Ishikawa (cell line): Measurements from ENCODE around the gene FAM3C.

Experiments
- CEBPB ChIP-seq: IDR thresholded peaks from 2 replicates; pipeline ENCODE4 v1.6.1; 2012
- CREB1 ChIP-seq: IDR thresholded peaks from 2 replicates; pipeline ENCODE4 v1.6.1; 2012; ENCODE audit warnings: low read depth
- EP300 ChIP-seq: IDR thresholded peaks from 2 replicates; pipeline ENCODE4 v1.6.1; 2012; ENCODE audit warnings: borderline replicate concordance
- FOXM1 ChIP-seq: IDR thresholded peaks from 2 replicates; pipeline ENCODE4 v1.6.1; 2012; ENCODE audit warnings: low read depth, borderline replicate concordance
- MAX ChIP-seq: IDR thresholded peaks from 2 replicates; pipeline ENCODE4 v1.6.1; 2012
- NFIC ChIP-seq: IDR thresholded peaks from 2 replicates; pipeline ENCODE4 v1.6.1; 2012
- RAD21 ChIP-seq: IDR thresholded peaks from 2 replicates; pipeline ENCODE4 v1.6.1; 2012; ENCODE audit warnings: low read depth
- REST ChIP-seq: IDR thresholded peaks from 2 replicates; pipeline ENCODE4 v1.6.1; 2012; ENCODE audit warnings: low read depth, mild to moderate bottlenecking
- TAF1 ChIP-seq: IDR thresholded peaks from 2 replicates; pipeline ENCODE4 v1.6.1; 2012; ENCODE audit warnings: low read depth, mild to moderate bottlenecking
- TCF12 ChIP-seq: IDR thresholded peaks from 2 replicates; pipeline ENCODE4 v1.6.1; 2012; ENCODE audit warnings: low read depth
- TEAD4 ChIP-seq: IDR thresholded peaks from 2 replicates; pipeline ENCODE4 v1.6.1; 2012
- USF1 ChIP-seq: IDR thresholded peaks from 2 replicates; pipeline ENCODE4 v1.6.1; 2012
- YY1 ChIP-seq: IDR thresholded peaks from 2 replicates; pipeline ENCODE4 v1.6.1; 2012; ENCODE audit warnings: low read depth
- ZBTB7A ChIP-seq: IDR thresholded peaks from 2 replicates; pipeline ENCODE4 v1.6.1; 2012; ENCODE audit warnings: low read depth

- no peak for TF ChIP-seq CREB1
- TF ChIP-seq MAX, result no peak
- TF ChIP-seq FOXM1, result no peak
- no peak for TF ChIP-seq USF1
- no peak for TF ChIP-seq TAF1
- TF ChIP-seq EP300, result no peak
- no peak for TF ChIP-seq CEBPB
- TF ChIP-seq ZBTB7A, result no peak
- no peak for TF ChIP-seq RAD21
- no peak for TF ChIP-seq YY1
- TF ChIP-seq REST, result no peak
- TF ChIP-seq TEAD4, result no peak
- no peak for TF ChIP-seq TCF12
- TF ChIP-seq NFIC, result no peak
Measured at GRCh38 chr7:121388950-121389349, 7.2 kb downstream of the FAM3C start.
